ENCODE measurements around the gene PNLDC1.
A peak's percentile ranks its signal among the peaks of the same experiment; 100 is the strongest.
"Not testable (repeated sequence)": the region's sequence is repeated elsewhere in the genome, so short reads cannot be mapped to it uniquely, and the experiment has no call there.

PNLDC1 gene

DNA sequence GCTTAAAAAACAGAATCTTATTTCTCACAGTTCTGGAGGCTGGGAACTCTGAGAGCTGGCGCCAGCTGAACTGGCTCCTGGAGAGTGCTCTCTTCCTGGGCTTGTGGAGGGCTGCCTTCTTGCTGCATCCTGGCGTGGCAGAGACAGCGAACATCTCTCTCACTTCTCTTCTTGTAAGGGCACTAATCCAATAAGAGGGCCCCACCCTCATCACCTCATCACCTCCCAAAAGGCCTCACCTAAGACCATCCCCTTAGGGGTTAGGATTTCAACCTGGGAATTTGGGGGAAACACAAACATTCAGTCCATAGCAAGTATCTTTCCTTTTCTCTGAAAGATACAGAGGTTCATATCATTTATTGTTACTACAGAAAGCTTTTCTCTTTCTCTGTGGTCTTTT is 23.9 kb downstream of the PNLDC1 start:
- TF ChIP-seq, protein P1, sequence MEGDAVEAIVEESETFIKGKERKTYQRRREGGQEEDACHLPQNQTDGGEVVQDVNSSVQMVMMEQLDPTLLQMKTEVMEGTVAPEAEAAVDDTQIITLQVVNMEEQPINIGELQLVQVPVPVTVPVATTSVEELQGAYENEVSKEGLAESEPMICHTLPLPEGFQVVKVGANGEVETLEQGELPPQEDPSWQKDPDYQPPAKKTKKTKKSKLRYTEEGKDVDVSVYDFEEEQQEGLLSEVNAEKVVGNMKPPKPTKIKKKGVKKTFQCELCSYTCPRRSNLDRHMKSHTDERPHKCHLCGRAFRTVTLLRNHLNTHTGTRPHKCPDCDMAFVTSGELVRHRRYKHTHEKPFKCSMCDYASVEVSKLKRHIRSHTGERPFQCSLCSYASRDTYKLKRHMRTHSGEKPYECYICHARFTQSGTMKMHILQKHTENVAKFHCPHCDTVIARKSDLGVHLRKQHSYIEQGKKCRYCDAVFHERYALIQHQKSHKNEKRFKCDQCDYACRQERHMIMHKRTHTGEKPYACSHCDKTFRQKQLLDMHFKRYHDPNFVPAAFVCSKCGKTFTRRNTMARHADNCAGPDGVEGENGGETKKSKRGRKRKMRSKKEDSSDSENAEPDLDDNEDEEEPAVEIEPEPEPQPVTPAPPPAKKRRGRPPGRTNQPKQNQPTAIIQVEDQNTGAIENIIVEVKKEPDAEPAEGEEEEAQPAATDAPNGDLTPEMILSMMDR (conservative IDR thresholded peaks at IDR 0.05; ENCODE audit: low read length) = no peak
- DNase-seq (ENCODE audit: low read depth) = no peak
- no peak overlapping the region for H3K4me3 ChIP-seq (ENCODE audit: low read length)

- H3K4me3 ChIP-seq (ENCODE audit: low read length); DNase-seq (ENCODE audit: low read depth): not testable (repeated sequence)
Measured at GRCh38 chr6:159824690-159825089, 24.6 kb downstream of the PNLDC1 start.

DNA sequence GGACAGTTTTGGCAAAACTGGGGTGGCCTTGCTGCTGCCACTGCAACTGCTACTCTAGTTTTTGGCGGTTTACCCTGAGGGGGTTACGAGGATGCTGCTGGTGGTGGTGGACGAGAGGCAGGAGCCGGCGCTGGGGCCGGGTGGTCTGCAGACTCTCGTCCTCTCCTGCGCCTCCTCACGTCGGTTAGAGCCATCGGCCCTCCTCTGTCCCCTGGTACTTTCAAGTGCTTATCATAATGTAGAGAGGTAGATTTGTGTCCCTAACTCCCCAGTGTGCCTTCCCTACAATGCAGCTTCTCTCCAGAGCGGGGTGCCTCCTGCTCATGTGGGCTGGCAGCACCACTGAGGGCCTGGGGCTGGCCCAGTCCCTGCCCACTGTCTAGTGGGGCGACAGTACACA is 25.9 kb downstream of the PNLDC1 start:
- H3K4me3 ChIP-seq (ENCODE audit: low read length) = no peak overlapping the region
- TF ChIP-seq, protein P1 (conservative IDR thresholded peaks at IDR 0.05; ENCODE audit: low read length) = no peak
- no peak for DNase-seq (ENCODE audit: low read depth)

DNA sequence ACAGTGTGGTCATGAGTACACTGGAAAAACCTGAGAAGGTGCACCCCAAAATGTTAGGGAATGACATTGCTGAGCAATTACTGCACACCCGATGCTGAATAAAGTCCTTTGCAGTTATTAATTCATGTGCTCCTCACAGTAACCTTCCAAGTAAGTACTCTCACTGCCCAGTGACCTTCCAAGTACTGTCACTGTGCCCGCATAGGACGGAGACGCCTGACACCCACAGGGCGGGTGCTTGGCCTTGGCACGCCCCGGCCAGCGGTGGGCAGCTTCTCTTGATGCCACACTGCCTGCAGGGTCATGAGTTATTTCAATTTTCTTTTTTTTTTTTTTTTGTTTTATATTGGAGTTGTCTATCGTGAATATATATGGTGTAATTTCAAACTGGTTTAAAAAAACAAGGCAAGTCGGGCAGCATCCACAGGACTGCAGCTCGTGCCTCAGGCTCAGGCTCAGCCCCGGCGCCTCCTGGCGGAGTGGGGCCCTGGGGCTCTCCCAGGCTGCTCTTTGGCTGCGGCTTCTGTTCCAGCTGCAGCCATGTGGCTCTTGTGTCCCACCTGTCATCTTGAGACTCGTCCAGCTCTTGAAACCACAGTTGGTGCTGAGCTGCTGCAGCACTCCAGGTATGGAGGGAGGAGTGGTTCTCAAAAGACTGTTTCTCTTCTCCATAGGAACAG is 27.0 kb downstream of the PNLDC1 start:
- H3K4me3 ChIP-seq (ENCODE audit: low read length) = no peak overlapping the region
- DNase-seq (ENCODE audit: low read depth) = no peak
- TF ChIP-seq, protein P1 (conservative IDR thresholded peaks at IDR 0.05; ENCODE audit: low read length) = no peak

- TF ChIP-seq, protein P1 (conservative IDR thresholded peaks at IDR 0.05; ENCODE audit: low read length) = no peak
- H3K4me3 ChIP-seq (ENCODE audit: low read length) = no peak overlapping the region
- DNase-seq (ENCODE audit: low read depth) = peak; percentile 29
Measured at GRCh38 chr6:159828074-159828473, 28.0 kb downstream of the PNLDC1 start.

GRCh38 chr6:159829526-159829925 is 29.4 kb downstream of the PNLDC1 start:
- TF ChIP-seq, protein P1 (conservative IDR thresholded peaks at IDR 0.05; ENCODE audit: low read length) = no peak
- H3K4me3 ChIP-seq (ENCODE audit: low read length) = no peak overlapping the region
- DNase-seq (ENCODE audit: low read depth) = no peak

GRCh38 chr6:159830501-159831372 is 30.7 kb downstream of the PNLDC1 start:
- H3K4me3 ChIP-seq (ENCODE audit: low read length) = no peak overlapping the region
- TF ChIP-seq, protein P1 (conservative IDR thresholded peaks at IDR 0.05; ENCODE audit: low read length) = no peak
- DNase-seq (ENCODE audit: low read depth) = no peak
